Calu3 (cell line): ENCODE measurements around the gene FBXO27. TPM values are rescaled to one million over a fixed set of nuclear protein-coding genes. Genes with fewer than 3 reads are reported as not detected.
"Not testable (repeated sequence)": the region's sequence is repeated elsewhere in the genome, so short reads cannot be mapped to it uniquely, and the experiment has no call there.

Experiments
- BruUV-seq: library from RNA; stranded (reverse); fragments of 400-500 nt; replicated peaks from 2 replicates; lab custom pipeline; 2021; lab: Mats Ljungman, UMichigan
- CTCF ChIA-PET: fragments of 300-600 bp; sonication (Branson Sonifier 250); formaldehyde crosslinking; loops from one replicate; lab custom pipeline; 2022; ENCODE audit warnings: antibody characterized with exemption; lab: Charles Lee
- DNase-seq: peaks from one replicate; pipeline ENCODE4 v3.0.0; 2022
- H3K27ac Mint-ChIP-seq: one replicate; pipeline ENCODE4 v1.8.0; 2022; ENCODE audit warnings: mixed read lengths; ENCODE audit not compliant: unreplicated experiment
- H3K27me3 Mint-ChIP-seq: one replicate; pipeline ENCODE4 v1.8.0; 2022; ENCODE audit warnings: mixed read lengths; ENCODE audit not compliant: unreplicated experiment
- H3K36me3 Mint-ChIP-seq: one replicate; pipeline ENCODE4 v1.8.0; 2022; ENCODE audit warnings: mild to moderate bottlenecking, moderate library complexity, mixed read lengths; ENCODE audit not compliant: insufficient read depth, unreplicated experiment
- H3K4me1 Mint-ChIP-seq: one replicate; pipeline ENCODE4 v1.8.0; 2022; ENCODE audit warnings: mild to moderate bottlenecking, low read depth, mixed read lengths; ENCODE audit not compliant: unreplicated experiment
- H3K4me3 Mint-ChIP-seq: one replicate; pipeline ENCODE4 v1.8.0; 2022; ENCODE audit warnings: mild to moderate bottlenecking, low read depth, moderate library complexity, mixed read lengths; ENCODE audit not compliant: unreplicated experiment
- H3K9me3 Mint-ChIP-seq: one replicate; pipeline ENCODE4 v1.8.0; 2022; ENCODE audit warnings: low read depth, mixed read lengths; ENCODE audit not compliant: unreplicated experiment
- intact Hi-C: fragments of 100-400 bp; cut with micrococcal nuclease; formaldehyde crosslinking; loops from one replicate; pipeline ENCODE4 v1.10.0; 2022; ENCODE audit not compliant: unreplicated experiment
- total RNA-seq: library from RNA; stranded (reverse); gene quantifications from 2 replicates; pipeline ENCODE4 v1.2.3, GENCODE V29; 2022
- TF ChIP-seq, protein P1 (sequence below): fragments of 200-600 bp; IDR thresholded peaks from one replicate; pipeline ENCODE4 v1.8.0; 2022; ENCODE audit warnings: antibody characterized with exemption; ENCODE audit not compliant: unreplicated experiment

FBXO27 gene
- total RNA-seq, 1 experiment from 2014 or later, result 14.6 TPM

DNA sequence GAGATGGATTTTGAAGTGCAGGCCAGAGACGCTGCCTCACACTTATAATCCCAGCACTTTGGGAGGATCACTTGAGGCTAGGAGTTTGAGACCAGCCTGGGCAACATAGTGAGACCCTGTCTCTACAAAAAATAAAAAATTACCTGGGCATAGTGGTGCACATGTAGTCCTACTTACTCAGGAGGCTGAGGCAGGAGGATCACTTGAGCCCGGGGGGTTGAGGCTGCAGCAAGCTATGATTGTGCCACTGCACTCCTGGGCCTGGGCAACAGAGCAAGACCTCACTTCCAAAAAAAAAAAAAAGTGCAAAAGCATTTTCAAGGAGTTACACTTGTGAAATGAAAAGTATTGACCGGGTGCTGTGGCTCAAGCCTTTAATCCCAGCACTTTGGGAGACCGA lies 29.2 kb downstream of the FBXO27 start:
- Mint-ChIP-seq H3K36me3 (no peaks in the 10 kb centered on the region), H3K4me3 (no peak overlapping the region), H3K27ac (no peak overlapping the region)

DNA sequence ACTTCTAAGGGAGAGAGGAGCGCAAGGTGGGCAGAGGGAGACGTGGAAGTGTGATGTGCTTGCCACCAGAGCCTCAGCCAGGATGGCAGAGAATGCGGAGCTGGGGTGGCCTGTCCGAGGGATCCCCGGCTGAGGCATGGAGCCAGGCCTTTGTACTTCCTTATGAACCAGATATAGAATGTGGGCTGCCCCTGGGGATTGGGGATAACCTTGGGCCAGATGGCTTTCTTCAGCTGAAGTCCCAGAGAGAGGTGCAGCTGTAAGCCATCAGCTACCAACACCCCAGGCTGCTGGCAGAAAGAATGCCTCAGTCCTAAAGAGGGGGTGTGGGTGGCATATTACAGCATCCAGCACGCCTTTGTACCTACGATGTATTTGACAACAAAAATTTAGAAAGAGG lies 31.3 kb downstream of the FBXO27 start:
- Mint-ChIP-seq H3K4me3 (no peak overlapping the region), H3K9me3 (no peaks in the 10 kb centered on the region), H3K36me3 (no peaks in the 10 kb centered on the region), H3K27ac (no peak overlapping the region), H3K4me1 (peaks cover 4% of the 10 kb centered on the region), H3K27me3 (no peaks in the 10 kb centered on the region)
- no TSS peak for BruUV-seq
- CTCF ChIA-PET, result interaction anchor here (0.6 kb wide), 1 partner anchor 36 kb away, joined by 5 read pairs; no protein-coding TSS in a partner anchor
- DNase-seq, result no peak
- intact Hi-C loops, result no loop called here
- TF ChIP-seq, protein P1, sequence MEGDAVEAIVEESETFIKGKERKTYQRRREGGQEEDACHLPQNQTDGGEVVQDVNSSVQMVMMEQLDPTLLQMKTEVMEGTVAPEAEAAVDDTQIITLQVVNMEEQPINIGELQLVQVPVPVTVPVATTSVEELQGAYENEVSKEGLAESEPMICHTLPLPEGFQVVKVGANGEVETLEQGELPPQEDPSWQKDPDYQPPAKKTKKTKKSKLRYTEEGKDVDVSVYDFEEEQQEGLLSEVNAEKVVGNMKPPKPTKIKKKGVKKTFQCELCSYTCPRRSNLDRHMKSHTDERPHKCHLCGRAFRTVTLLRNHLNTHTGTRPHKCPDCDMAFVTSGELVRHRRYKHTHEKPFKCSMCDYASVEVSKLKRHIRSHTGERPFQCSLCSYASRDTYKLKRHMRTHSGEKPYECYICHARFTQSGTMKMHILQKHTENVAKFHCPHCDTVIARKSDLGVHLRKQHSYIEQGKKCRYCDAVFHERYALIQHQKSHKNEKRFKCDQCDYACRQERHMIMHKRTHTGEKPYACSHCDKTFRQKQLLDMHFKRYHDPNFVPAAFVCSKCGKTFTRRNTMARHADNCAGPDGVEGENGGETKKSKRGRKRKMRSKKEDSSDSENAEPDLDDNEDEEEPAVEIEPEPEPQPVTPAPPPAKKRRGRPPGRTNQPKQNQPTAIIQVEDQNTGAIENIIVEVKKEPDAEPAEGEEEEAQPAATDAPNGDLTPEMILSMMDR, result no peak

More for the DNA sequence above, 29.2 kb downstream of the FBXO27 start:
- Mint-ChIP-seq H3K27me3 (no peaks in the 10 kb centered on the region), H3K4me1 (no peaks in the 10 kb centered on the region), H3K9me3 (no peaks in the 10 kb centered on the region)
- TF ChIP-seq, protein P1, result no peak
- no peak for DNase-seq
- CTCF ChIA-PET, result no interaction called here
- BruUV-seq, result no TSS peak
- intact Hi-C loops, result no loop called here

DNA sequence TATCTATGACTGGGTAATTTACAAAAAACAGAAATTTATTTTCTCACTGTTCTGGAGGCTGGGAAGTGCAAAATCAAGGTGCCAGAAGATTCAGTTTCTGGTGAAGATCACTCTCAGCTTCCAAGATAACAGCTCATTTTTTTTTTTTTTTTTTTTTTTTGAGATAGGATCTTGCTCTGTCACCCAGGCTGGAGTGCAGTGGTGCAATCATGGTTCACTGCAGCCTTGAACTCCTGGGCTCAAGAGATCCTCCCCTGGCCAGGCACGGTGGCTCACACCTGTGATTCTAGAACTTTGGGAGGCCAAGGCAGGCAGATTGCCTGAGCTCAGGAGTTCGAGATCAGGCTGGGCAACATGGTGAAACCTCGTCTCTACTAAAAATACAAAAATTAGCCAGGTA lies 34.8 kb downstream of the FBXO27 start:
- H3K27ac Mint-ChIP-seq, H3K4me3 Mint-ChIP-seq, DNase-seq, BruUV-seq, intact Hi-C loops, H3K36me3 Mint-ChIP-seq, H3K4me1 Mint-ChIP-seq, H3K27me3 Mint-ChIP-seq, H3K9me3 Mint-ChIP-seq: not testable (repeated sequence)
- CTCF ChIA-PET, result interaction anchor here (0.8 to 1.1 kb wide), 2 partner anchors 15 to 20 kb away, joined by 6 read pairs; no protein-coding TSS in a partner anchor

DNA sequence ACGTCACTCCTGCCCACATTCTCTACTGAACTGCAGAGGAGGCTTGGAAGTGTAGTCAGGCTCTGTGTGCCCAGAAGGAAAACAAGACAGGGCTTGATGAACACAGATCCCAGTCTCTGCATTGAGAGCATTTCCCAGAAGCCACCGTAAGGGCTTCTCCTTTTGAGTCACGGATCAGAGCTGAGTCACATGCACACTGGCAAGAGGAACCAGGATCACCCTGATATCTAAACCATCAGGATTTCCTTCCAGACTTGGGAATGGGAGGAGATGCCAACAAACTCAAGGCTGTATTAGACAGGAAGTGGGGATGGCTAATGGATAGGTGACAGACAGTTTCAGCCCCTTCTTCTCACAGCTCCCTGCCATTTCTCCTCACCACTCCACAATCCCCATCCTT lies 39.1 kb downstream of the FBXO27 start:
- H3K4me3 Mint-ChIP-seq, result no peak overlapping the region
- H3K36me3 Mint-ChIP-seq, result no peaks in the 10 kb centered on the region
- BruUV-seq, result no TSS peak
- CTCF ChIA-PET, result interaction anchor here (0.6 to 1.4 kb wide), 2 partner anchors 41 to 462 kb away, joined by 3 to 4 read pairs; no protein-coding TSS in a partner anchor
- H3K27me3 Mint-ChIP-seq, result no peaks in the 10 kb centered on the region
- H3K9me3 Mint-ChIP-seq, result no peaks in the 10 kb centered on the region
- intact Hi-C loops, result no loop called here
- no peak overlapping the region for H3K27ac Mint-ChIP-seq
- no peak for DNase-seq
- peaks cover 31% of the 10 kb centered on the region for H3K4me1 Mint-ChIP-seq
- TF ChIP-seq, protein P1, result no peak

DNA sequence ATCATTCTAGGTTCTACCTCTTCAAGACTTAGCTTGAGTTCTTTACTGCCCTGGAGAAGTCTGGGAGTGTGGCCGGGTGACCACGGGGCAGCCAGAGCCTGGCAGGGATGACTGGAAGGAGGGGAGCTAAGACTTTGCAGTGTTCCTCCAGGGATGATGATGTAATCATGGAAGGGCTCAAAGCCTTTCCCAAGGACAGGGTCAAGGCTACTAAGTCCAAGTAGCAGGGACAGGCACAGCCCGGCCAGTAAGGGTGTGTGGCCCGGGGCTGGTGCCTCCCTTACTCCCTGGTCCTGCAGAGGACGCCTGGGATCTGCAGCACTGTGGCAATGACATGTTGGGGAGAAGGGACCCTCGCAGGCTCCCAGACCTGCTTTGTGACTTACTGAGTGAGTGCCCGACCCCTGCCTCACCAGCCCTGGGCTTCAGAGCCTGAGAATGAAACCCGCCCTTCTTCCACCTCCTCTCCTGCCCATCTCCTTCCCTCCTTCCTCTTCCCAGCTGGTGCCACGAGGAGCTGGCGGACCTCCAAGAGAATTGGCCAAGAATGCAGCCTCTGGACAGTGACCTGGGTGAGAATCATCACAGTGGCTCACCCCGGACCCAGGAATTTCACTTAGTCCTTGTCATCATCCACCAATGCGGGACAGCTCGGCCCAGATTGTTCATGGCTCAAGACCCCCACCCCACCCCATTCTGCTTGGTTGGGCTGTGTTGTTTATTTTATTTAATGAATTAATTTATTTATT lies 41.2 kb downstream of the FBXO27 start:
- BruUV-seq, result no TSS peak
- Mint-ChIP-seq H3K27ac (no peak overlapping the region), H3K27me3 (peaks cover 8% of the 10 kb centered on the region), H3K4me3 (no peak overlapping the region), H3K36me3 (no peaks in the 10 kb centered on the region), H3K4me1 (peaks cover 28% of the 10 kb centered on the region), H3K9me3 (no peaks in the 10 kb centered on the region)
- CTCF ChIA-PET, result interaction anchor here (0.5 to 1.1 kb wide), 2 partner anchors 14 to 63 kb away, joined by 3 to 6 read pairs; no protein-coding TSS in a partner anchor
- intact Hi-C loops, result no loop called here
- TF ChIP-seq, protein P1, result no peak
- DNase-seq, result no peak

DNA sequence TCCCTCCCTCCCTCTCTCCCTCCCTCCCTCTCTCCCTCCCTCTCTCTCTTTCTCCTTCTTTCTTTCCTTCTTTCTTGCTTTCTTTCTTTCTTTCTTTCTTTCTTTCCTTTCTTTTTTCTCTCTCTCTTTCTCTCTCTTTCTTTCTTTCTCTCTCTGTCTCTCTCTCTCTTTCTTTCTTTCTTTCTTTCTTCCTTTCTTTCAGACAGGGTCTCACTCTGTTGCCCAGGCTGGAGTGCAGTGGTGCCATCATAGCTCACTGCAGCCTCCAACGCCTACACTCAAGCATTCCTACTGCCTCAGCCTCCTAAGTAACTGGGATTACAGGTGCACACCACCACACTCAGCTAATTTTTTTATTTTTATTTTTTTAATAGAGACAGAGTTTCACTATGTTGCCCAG lies 42.7 kb downstream of the FBXO27 start:
- CTCF ChIA-PET, result interaction anchor here (1.4 kb wide), 1 partner anchor 12 kb away, joined by 3 read pairs; no protein-coding TSS in a partner anchor
- H3K4me3 Mint-ChIP-seq, BruUV-seq, DNase-seq, H3K27ac Mint-ChIP-seq, H3K9me3 Mint-ChIP-seq, intact Hi-C loops, H3K36me3 Mint-ChIP-seq: not testable (repeated sequence)
- H3K4me1 Mint-ChIP-seq, result peaks cover 24% of the 10 kb centered on the region
- peaks cover 13% of the 10 kb centered on the region for H3K27me3 Mint-ChIP-seq
